Measurements from ENCODE around the gene RASSF4. TPM values are rescaled to one million over a fixed set of nuclear protein-coding genes. Genes with fewer than 3 reads are reported as not detected.

The RASSF4 gene
- total and polyA plus RNA-seq, 9 of the 15 experiments (the other 6 are each of a cell fraction or from before 2014, with no cell fraction given): 0.01 to 0.62 (median 0.11) TPM; not detected in 3

DNA sequence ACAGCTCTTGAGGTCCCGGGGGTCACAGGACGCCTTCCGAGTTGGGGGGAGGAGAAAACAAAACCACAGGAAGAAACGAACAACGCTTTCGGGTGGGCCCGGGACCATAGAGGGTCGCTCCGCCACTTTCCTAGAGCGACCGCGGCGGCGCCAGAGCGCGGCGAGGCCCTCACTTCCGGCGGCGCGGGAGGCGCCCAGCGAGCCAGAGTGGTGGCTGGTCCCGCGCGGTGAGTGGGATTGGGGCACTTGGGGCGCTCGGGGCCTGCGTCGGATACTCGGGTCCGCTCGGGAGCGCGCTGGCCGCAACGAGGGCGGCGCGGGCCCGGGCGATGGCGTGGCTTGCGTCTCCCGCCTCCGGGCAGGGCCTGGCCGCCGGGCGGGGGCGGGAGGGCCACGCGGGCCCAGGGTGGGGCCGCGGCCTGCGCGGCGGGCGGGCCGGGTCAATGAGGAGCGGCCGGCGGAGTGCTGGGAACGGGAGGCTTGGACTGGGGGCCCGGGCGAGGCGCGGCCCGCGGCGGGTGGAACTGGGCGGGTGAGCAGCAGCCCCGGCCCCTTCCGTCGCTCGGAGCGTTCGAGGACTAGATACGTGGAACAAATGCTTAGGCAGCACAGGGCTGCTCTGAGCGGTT is 41.3 kb downstream of the RASSF4 start, which contains the start of gene ZNF22 (continued):
- TF ChIP-seq BRCA1 (IDR thresholded peaks at IDR 0.05) (no peak), BRCA1 (CRISPR knock-in tag; IDR thresholded peaks at IDR 0.05) (0 out of 2 replicates have a peak, but pooled peaks have one; percentile 71), ZNF143 (CRISPR knock-in tag; IDR thresholded peaks at IDR 0.05) (no peak), JUND (IDR thresholded peaks at IDR 0.05; ENCODE audit: borderline replicate concordance, low read depth, low read length) (peak; percentile 47), JUND (tag; IDR thresholded peaks at IDR 0.05; ENCODE audit: borderline replicate concordance, low read depth, low read length) (no peak; the same call in 2 of the 3 replicates), MTA3 (IDR thresholded peaks at IDR 0.05; ENCODE audit: borderline replicate concordance) (peak; percentile 29; the same call in 1 of the 2 replicates), ATF7 (IDR thresholded peaks at IDR 0.05) (peak; percentile 55; the same call in 1 of the 2 replicates), TCF7L2 (IDR thresholded peaks at IDR 0.05; ENCODE audit: low read depth, low read length) (no peak), CC2D1A (IDR thresholded peaks at IDR 0.05) (no peak), RBM25 (IDR thresholded peaks at IDR 0.05; ENCODE audit: low read depth, low read length, severe bottlenecking) (peak; percentile 41)
- TF ChIP-seq, protein P1, sequence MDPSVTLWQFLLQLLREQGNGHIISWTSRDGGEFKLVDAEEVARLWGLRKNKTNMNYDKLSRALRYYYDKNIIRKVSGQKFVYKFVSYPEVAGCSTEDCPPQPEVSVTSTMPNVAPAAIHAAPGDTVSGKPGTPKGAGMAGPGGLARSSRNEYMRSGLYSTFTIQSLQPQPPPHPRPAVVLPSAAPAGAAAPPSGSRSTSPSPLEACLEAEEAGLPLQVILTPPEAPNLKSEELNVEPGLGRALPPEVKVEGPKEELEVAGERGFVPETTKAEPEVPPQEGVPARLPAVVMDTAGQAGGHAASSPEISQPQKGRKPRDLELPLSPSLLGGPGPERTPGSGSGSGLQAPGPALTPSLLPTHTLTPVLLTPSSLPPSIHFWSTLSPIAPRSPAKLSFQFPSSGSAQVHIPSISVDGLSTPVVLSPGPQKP (CRISPR knock-in tag; IDR thresholded peaks at IDR 0.05): no peak
- TF ChIP-seq, protein P2, sequence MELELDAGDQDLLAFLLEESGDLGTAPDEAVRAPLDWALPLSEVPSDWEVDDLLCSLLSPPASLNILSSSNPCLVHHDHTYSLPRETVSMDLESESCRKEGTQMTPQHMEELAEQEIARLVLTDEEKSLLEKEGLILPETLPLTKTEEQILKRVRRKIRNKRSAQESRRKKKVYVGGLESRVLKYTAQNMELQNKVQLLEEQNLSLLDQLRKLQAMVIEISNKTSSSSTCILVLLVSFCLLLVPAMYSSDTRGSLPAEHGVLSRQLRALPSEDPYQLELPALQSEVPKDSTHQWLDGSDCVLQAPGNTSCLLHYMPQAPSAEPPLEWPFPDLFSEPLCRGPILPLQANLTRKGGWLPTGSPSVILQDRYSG (tag; conservative IDR thresholded peaks at IDR 0.05; ENCODE audit: low read depth): no peak
- TF ChIP-seq, protein P3, sequence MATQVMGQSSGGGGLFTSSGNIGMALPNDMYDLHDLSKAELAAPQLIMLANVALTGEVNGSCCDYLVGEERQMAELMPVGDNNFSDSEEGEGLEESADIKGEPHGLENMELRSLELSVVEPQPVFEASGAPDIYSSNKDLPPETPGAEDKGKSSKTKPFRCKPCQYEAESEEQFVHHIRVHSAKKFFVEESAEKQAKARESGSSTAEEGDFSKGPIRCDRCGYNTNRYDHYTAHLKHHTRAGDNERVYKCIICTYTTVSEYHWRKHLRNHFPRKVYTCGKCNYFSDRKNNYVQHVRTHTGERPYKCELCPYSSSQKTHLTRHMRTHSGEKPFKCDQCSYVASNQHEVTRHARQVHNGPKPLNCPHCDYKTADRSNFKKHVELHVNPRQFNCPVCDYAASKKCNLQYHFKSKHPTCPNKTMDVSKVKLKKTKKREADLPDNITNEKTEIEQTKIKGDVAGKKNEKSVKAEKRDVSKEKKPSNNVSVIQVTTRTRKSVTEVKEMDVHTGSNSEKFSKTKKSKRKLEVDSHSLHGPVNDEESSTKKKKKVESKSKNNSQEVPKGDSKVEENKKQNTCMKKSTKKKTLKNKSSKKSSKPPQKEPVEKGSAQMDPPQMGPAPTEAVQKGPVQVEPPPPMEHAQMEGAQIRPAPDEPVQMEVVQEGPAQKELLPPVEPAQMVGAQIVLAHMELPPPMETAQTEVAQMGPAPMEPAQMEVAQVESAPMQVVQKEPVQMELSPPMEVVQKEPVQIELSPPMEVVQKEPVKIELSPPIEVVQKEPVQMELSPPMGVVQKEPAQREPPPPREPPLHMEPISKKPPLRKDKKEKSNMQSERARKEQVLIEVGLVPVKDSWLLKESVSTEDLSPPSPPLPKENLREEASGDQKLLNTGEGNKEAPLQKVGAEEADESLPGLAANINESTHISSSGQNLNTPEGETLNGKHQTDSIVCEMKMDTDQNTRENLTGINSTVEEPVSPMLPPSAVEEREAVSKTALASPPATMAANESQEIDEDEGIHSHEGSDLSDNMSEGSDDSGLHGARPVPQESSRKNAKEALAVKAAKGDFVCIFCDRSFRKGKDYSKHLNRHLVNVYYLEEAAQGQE (IDR thresholded peaks at IDR 0.05; ENCODE audit: borderline replicate concordance): peak; percentile 2; the same call in 1 of the 2 replicates
- TF ChIP-seq, protein P3 (CRISPR knock-in tag; IDR thresholded peaks at IDR 0.05; ENCODE audit: low read depth): 0 out of 2 replicates have a peak, but pooled peaks have one; percentile 19
